Panc1 (cell line): ENCODE measurements around the gene SUPT3H. TPM values are rescaled to one million over a fixed set of nuclear protein-coding genes. Genes with fewer than 3 reads are reported as not detected.

Experiments
- ATAC-seq: fragments of 200-7000 bp; cut with Tn5 transposase; 2 replicates; pipeline ENCODE4 v1.9.1; 2020; ENCODE audit warnings: mild to moderate bottlenecking, moderate library complexity
- BruUV-seq: library from RNA; stranded (reverse); fragments of 400-500 nt; replicated peaks from 2 replicates; lab custom pipeline; 2021; lab: Mats Ljungman, UMichigan
- CTCF ChIA-PET: fragments of 300-600 bp; sonication (Branson Sonifier 250); formaldehyde crosslinking; loops from one replicate; lab custom pipeline; 2022; ENCODE audit warnings: antibody characterized with exemption; lab: Charles Lee
- POLR2A ChIA-PET: fragments of 300-600 bp; sonication (Branson Sonifier 250); formaldehyde crosslinking; loops from one replicate; lab custom pipeline; 2022; ENCODE audit warnings: antibody characterized with exemption; lab: Charles Lee
- DNase-seq: peaks from one replicate; pipeline ENCODE4 v3.0.0-alpha.2; 2010; ENCODE audit warnings: low read depth, low spot score
- H3K27ac ChIP-seq: 2 replicates; pipeline ENCODE4 v1.5.1; 2011; ENCODE audit warnings: mild to moderate bottlenecking, low read length, inconsistent platforms
- H3K27me3 ChIP-seq: fragments of 200-500 bp; sonication (Bioruptor generic); 2 replicates; pipeline ENCODE4 v1.6.0; 2014; ENCODE audit warnings: low read length, inconsistent platforms; ENCODE audit not compliant: control insufficient read depth, insufficient read depth
- H3K36me3 ChIP-seq: fragments of 200-500 bp; sonication (Bioruptor generic); 2 replicates; pipeline ENCODE4 v1.5.1; 2014; ENCODE audit warnings: inconsistent platforms, mild to moderate bottlenecking, low read length, moderate library complexity; ENCODE audit not compliant: control insufficient read depth, insufficient read depth
- H3K4me1 ChIP-seq: 2 replicates; pipeline ENCODE4 v1.5.1; 2011; ENCODE audit warnings: inconsistent platforms, mild to moderate bottlenecking, low read length, moderate library complexity; ENCODE audit not compliant: control insufficient read depth, insufficient read depth
- H3K4me3 ChIP-seq, 2 experiments: 2 replicates each; pipeline ENCODE4 v1.5.1; 2011 to 2012; ENCODE audit warnings: low read depth in 2 of 2, low read length in 2 of 2, mild to moderate bottlenecking in 2 of 2, inconsistent platforms in 1 of 2, moderate library complexity in 1 of 2
- H3K9me3 ChIP-seq: fragments of 200-500 bp; sonication (Bioruptor generic); 2 replicates; pipeline ENCODE4 v1.5.1; 2014; ENCODE audit warnings: low read depth, mild to moderate bottlenecking, inconsistent platforms, low read length, moderate library complexity; ENCODE audit not compliant: control insufficient read depth, insufficient read depth
- CTCF ChIP-seq: fragments of 450-650 bp; IDR thresholded peaks from 2 replicates; pipeline ENCODE4 v1.5.1; 2017; ENCODE audit warnings: mild to moderate bottlenecking
- POLR2AphosphoS5 ChIP-seq: IDR thresholded peaks from 2 replicates; pipeline ENCODE4 v1.6.1; 2012; ENCODE audit warnings: mild to moderate bottlenecking, low read depth, low read length, moderate library complexity
- REST ChIP-seq, 2 experiments: IDR thresholded peaks; 2 replicates each; pipeline ENCODE4 v1.6.1; 2011 to 2012; ENCODE audit warnings: low read depth in 2 of 2, control low read depth in 1 of 2, low read length in 1 of 2, mild to moderate bottlenecking in 1 of 2, moderate library complexity in 1 of 2; ENCODE audit not compliant: insufficient read depth in 1 of 2
- SIN3A ChIP-seq: IDR thresholded peaks from 2 replicates; pipeline ENCODE4 v1.6.1; 2012; ENCODE audit warnings: low read depth, mild to moderate bottlenecking, low read length, moderate library complexity, borderline replicate concordance; ENCODE audit not compliant: insufficient read depth
- TCF7L2 ChIP-seq: IDR thresholded peaks from 2 replicates; pipeline ENCODE4 v1.6.1; 2011; ENCODE audit warnings: mild to moderate bottlenecking, low read depth, low read length, inconsistent platforms
- in situ Hi-C: cut with HindIII; loops from 2 replicates; pipeline ENCODE4 v1.10.0; 2016; ENCODE audit warnings: low sequenced_read_pairs, low pct_unique_long_range_greater_than_20kb
- intact Hi-C: fragments of 100-400 bp; cut with micrococcal nuclease; formaldehyde crosslinking; loops from one replicate; pipeline ENCODE4 v1.10.0; 2022; ENCODE audit not compliant: unreplicated experiment
- total RNA-seq: library from RNA; stranded (reverse); gene quantifications from one replicate; pipeline ENCODE4 v1.2.1, GENCODE V29; 2021; ENCODE audit not compliant: unreplicated experiment

The SUPT3H gene
- total RNA-seq, 1 experiment from 2014 or later: 11.0 TPM

DNA sequence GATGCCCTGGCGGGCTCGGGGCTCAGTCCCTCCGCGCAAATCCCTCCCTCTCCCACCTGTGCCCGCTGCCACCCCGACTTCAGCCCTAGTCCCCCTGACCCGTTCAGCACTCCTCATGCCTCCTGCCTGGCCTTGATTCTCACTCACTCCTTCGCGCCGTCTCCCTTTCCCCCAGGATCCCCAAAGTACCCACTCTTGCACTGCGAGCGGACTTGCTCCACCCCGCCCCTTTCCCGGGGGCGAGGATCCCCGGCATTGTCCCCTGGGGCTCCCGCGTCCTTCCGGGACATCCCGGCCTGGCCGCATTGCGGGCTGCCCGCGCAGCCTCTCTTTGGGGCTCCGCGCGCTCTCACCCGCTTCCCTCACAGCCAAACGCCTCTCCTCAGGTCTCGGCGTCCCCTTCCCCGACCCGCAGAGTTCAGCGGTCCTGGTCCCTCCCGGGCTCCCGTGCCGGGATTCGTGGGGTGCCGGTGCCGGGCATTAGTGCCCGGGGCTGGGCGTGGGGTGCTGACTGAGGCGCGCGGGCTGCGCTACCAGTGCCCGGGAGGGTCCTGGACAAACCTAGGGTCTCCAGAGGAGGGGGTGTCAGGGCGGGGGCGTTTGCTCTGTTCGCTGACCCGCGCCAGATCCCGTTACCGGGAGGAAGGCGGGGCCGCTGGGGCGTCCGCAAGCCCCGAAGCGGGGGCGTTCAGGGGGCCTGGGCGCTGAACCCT, 45.5 kb upstream of the SUPT3H start:
- Histone ChIP-seq H3K27ac (peak overlapping the region; percentile 36), H3K4me1 (peaks cover 25% of the 10 kb centered on the region), H3K27me3 (no peaks in the 10 kb centered on the region), H3K4me3 (peak overlapping the region; percentile 54 to 86), H3K36me3 (no peaks in the 10 kb centered on the region), H3K9me3 (no peaks in the 10 kb centered on the region)
- no TSS peak for BruUV-seq
- in situ Hi-C loops: no loop called here
- intact Hi-C loops: loop anchor here (2.0 to 10.0 kb wide), 3 partner anchors 292 to 766 kb away; no protein-coding TSS in a partner anchor
- ChIA-PET CTCF (interaction anchor here (0.6 kb wide), 1 partner anchor 61 kb away, joined by 3 read pairs; no protein-coding TSS in a partner anchor), POLR2A (interaction anchor here (0.8 kb wide), 1 partner anchor 758 kb away, joined by 11 read pairs; no protein-coding TSS in a partner anchor)
- ATAC-seq: peak; percentile 19
- no peak for DNase-seq
- no peak for TF ChIP-seq SIN3A
- TF ChIP-seq REST (IDR thresholded peaks at IDR 0.05; ENCODE audit: insufficient read depth in 1 of 2, low read depth in 2 of 2, low read length in 1 of 2): no peak

DNA sequence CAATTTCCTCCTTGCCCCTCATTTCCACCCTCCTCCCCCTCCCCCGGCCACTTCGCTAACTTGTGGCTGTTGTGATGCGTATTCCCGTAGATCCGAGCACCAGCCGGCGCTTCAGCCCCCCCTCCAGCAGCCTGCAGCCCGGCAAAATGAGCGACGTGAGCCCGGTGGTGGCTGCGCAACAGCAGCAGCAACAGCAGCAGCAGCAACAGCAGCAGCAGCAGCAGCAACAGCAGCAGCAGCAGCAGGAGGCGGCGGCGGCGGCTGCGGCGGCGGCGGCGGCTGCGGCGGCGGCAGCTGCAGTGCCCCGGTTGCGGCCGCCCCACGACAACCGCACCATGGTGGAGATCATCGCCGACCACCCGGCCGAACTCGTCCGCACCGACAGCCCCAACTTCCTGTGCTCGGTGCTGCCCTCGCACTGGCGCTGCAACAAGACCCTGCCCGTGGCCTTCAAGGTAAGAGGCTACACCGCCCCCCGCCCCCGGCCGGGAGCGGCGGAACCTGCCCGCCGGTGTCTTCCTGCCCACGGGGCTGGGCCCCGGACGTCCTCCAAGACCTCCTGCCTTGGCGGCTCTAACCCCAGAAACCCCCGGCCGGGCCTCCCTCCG, 44.9 kb upstream of the SUPT3H start:
- TF ChIP-seq SIN3A: no peak
- TF ChIP-seq POLR2AphosphoS5: no peak
- TF ChIP-seq TCF7L2: no peak
- no peak for TF ChIP-seq REST (IDR thresholded peaks at IDR 0.05; ENCODE audit: insufficient read depth in 1 of 2, low read depth in 2 of 2, low read length in 1 of 2)
- TF ChIP-seq CTCF: no peak
- ATAC-seq (peak; percentile 45), DNase-seq (no peak)
- CTCF ChIA-PET: interaction anchor here (1.4 kb wide), 1 partner anchor 292 kb away, joined by 4 read pairs; no protein-coding TSS in a partner anchor
- Histone ChIP-seq H3K27ac (peak overlapping the region; percentile 51), H3K9me3 (no peaks in the 10 kb centered on the region), H3K27me3 (no peaks in the 10 kb centered on the region), H3K4me3 (peak overlapping the region; percentile 54 to 86), H3K4me1 (peaks cover 25% of the 10 kb centered on the region), H3K36me3 (no peaks in the 10 kb centered on the region)
- POLR2A ChIA-PET: interaction anchor here (0.8 kb wide), 1 partner anchor 757 kb away, joined by 11 read pairs; no protein-coding TSS in a partner anchor
- intact Hi-C loops (loop anchor here (2.0 to 10.0 kb wide), 3 partner anchors 292 to 765 kb away; no protein-coding TSS in a partner anchor), in situ Hi-C loops (no loop called here)
- no TSS peak for BruUV-seq
